Activated CD4-positive, alpha-beta T cell treated with anti-CD3 and anti-CD28 coated beads for 36 hours (primary cell): ENCODE data around the gene CORO1C. TPM values are rescaled to one million over a fixed set of nuclear protein-coding genes. Genes with fewer than 3 reads are reported as not detected.
A peak's percentile ranks its signal among the peaks of the same experiment; 100 is the strongest.

Experiments used
- ATAC-seq: fragments of 200-7000 bp; cut with Tn5 transposase; one replicate; pipeline ENCODE4 v1.10.0; 2021; ENCODE audit warnings: mild to moderate bottlenecking, moderate library complexity
- CTCF ChIA-PET: fragments of 350-600 bp; sonication (Branson Sonifier 250); formaldehyde crosslinking; loops from one replicate; lab custom pipeline; 2021; ENCODE audit warnings: antibody characterized with exemption; lab: Charles Lee
- POLR2A ChIA-PET: fragments of 350-600 bp; sonication (Branson Sonifier 250); formaldehyde crosslinking; loops from one replicate; lab custom pipeline; 2021; ENCODE audit warnings: antibody characterized with exemption, inconsistent platforms; lab: Charles Lee
- DNase-seq: peaks from one replicate; pipeline ENCODE4 v3.0.0-alpha.2; 2020
- H3K27ac Mint-ChIP-seq: one replicate; pipeline ENCODE4 v1.8.0; 2021; ENCODE audit warnings: mixed read lengths
- H3K27me3 Mint-ChIP-seq: one replicate; pipeline ENCODE4 v1.8.0; 2021; ENCODE audit warnings: mixed read lengths
- H3K36me3 Mint-ChIP-seq: one replicate; pipeline ENCODE4 v1.8.0; 2021; ENCODE audit warnings: low read depth, mixed read lengths
- H3K4me1 Mint-ChIP-seq: one replicate; pipeline ENCODE4 v1.8.0; 2021; ENCODE audit warnings: mixed read lengths
- H3K4me3 Mint-ChIP-seq: one replicate; pipeline ENCODE4 v1.8.0; 2021; ENCODE audit warnings: mild to moderate bottlenecking, moderate library complexity, mixed read lengths
- H3K9me3 Mint-ChIP-seq: one replicate; pipeline ENCODE4 v1.8.0; 2021; ENCODE audit warnings: low read depth, mixed read lengths
- intact Hi-C, 2 experiments: fragments of 100-400 bp; cut with DNase I in 1 of 2; cut with micrococcal nuclease in 1 of 2; formaldehyde crosslinking; loops; one replicate each; pipeline versions ENCODE4 v1.14.2 to v1.15.1; 2022 to 2024; cut with DNase I, micrococcal nuclease
- total RNA-seq, 2 experiments: library from RNA; stranded (reverse); gene quantifications; one replicate each; pipeline ENCODE4 v1.2.3, GENCODE V29; 2021

CORO1C gene
- total RNA-seq, 2 experiments from 2014 or later: 83.5 to 90.8 TPM

DNA sequence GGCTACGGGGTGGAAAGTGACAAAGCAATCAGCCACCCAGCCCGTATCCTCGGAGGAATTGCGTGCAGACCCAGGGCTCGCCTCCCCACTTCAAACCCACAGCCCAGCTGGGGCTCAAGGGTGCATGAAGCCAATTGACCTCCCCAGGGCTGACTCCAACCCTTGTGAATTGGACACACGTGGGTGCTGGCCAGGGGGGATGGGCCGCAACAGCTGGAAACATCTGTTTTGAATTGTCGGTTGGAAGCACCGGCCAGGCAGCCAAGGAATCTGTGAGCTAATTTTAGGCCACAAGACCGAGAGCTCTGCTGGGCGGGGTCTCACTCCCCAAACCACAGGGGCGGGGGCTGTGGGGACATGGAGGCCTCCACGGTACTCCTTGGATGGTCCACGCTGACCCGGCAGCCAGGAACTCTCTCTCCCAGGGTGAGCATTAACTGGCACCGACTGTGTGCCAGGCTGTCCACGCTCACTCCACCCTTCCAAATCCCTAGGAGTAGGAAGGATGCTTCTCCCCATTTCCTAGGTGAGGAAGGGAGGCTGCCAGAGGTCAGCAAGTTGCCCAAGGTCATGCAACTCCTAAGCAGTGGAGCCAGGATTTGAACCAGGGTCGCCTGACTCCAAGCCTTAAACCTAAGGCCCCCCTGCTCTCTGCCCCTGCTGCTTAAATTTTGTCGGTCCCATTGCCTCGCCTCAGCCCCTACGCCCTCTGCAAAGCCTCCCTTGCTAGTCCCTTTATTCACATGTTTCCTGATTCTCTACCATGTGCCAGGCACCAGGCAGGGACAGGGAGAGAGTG, 121.6 kb downstream of the CORO1C start:
- ChIA-PET CTCF (interaction anchor here (0.7 to 1.7 kb wide), 2 partner anchors 8 to 40 kb away, joined by 4 to 8 read pairs; no protein-coding TSS in a partner anchor), POLR2A (no interaction called here)
- H3K9me3 Mint-ChIP-seq: no peaks in the 10 kb centered on the region
- no peaks in the 10 kb centered on the region for H3K36me3 Mint-ChIP-seq
- peaks cover 10% of the 10 kb centered on the region for H3K4me1 Mint-ChIP-seq
- ATAC-seq: no peak
- no peak overlapping the region for H3K4me3 Mint-ChIP-seq
- no peak for DNase-seq
- intact Hi-C loops: loop anchor here in 1 of 2 experiments (10.0 kb wide), 1 partner anchor 845 kb away; the partner anchor contains the start of gene PRDM4
- no peaks in the 10 kb centered on the region for H3K27me3 Mint-ChIP-seq
- H3K27ac Mint-ChIP-seq: no peak overlapping the region

DNA sequence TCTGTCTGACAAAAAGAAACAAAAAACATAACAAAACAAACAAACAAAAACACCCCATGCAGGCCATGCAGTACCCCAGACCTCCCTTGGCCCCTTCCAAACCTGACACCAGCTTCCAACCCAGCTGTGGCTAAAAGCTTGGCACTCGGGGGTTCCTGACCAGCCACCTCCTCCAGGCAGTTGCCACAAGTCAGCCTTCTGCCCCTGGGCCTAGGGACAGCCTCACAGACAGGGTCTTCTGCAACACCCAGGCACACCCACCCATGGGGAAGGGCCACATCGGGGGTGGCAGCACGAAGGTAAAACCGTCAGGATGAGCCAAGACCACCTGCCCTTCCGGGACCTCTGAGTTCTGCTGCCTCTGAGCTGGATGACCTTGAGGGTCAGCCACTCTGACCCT, 122.7 kb downstream of the CORO1C start:
- Mint-ChIP-seq H3K27ac (no peak overlapping the region), H3K9me3 (no peaks in the 10 kb centered on the region), H3K36me3 (no peaks in the 10 kb centered on the region), H3K4me3 (no peak overlapping the region), H3K4me1 (peaks cover 10% of the 10 kb centered on the region), H3K27me3 (no peaks in the 10 kb centered on the region)
- intact Hi-C loops: no loop called here
- ATAC-seq (no peak), DNase-seq (no peak)
- ChIA-PET POLR2A (no interaction called here), CTCF (interaction anchor here (1.7 kb wide), 1 partner anchor 9 kb away, joined by 8 read pairs; no protein-coding TSS in a partner anchor)

DNA sequence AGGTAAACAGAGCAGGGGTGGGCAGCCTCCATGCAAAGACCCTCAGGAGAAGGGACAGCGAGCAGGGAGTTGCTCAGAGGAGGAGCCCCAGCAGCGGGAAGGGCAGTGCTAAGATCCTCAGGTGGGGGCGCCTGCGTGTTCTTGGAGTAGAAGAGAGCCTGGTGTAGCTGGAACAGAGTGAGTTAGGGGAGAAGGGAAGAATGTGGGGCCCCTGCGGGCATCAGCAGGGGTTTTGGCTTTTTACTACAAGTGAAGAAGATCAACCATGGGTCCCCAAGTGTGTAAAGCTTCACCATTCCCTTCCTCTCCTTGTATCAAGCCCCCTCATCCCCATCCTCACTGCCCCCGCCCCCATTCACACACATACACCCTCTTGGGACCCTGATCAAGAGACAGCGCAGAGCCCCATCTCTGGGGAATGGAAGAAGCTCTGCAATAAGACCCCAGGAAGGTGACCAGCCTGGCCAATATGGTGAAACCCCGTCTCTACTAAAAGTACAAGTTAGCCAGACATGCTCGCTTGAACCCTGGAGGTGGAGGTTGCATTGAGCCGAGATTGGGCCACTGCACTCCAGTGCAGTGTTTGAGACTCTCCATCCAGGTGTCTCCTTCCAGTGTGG, 123.2 kb downstream of the CORO1C start:
- Mint-ChIP-seq H3K4me1 (peaks cover 10% of the 10 kb centered on the region), H3K9me3 (no peaks in the 10 kb centered on the region), H3K27me3 (no peaks in the 10 kb centered on the region), H3K4me3 (no peak overlapping the region), H3K36me3 (no peaks in the 10 kb centered on the region), H3K27ac (no peak overlapping the region)
- DNase-seq: no peak
- ATAC-seq: no peak
- CTCF ChIA-PET: no interaction called here
- intact Hi-C loops: no loop called here
- POLR2A ChIA-PET: no interaction called here

DNA sequence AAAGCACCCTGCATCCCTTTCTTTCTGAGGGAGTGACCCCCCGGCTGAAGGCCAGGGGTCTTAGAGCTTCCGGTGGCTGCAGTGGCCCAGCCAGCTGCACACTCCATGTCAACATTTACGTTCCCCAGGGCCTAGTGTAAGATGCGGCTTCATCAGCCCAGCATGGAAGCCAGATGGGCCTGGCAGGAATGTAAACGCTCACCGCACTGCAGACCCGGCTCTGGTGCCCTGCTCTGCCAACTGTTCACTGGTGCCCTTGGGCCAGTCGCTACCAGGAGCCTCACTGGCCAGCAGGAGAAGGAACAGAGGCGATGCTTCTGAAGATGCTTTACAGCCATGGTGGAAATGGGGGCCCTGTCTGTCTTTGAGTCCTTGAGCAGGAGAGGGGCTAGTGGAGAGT, 124.8 kb downstream of the CORO1C start:
- POLR2A ChIA-PET: no interaction called here
- no peak for DNase-seq
- no peak for ATAC-seq
- no peaks in the 10 kb centered on the region for H3K9me3 Mint-ChIP-seq
- peaks cover under 1% of the 10 kb centered on the region for H3K4me1 Mint-ChIP-seq
- H3K4me3 Mint-ChIP-seq: no peak overlapping the region
- H3K27me3 Mint-ChIP-seq: no peaks in the 10 kb centered on the region
- intact Hi-C loops: no loop called here
- H3K36me3 Mint-ChIP-seq: no peaks in the 10 kb centered on the region
- CTCF ChIA-PET: no interaction called here
- H3K27ac Mint-ChIP-seq: no peak overlapping the region

DNA sequence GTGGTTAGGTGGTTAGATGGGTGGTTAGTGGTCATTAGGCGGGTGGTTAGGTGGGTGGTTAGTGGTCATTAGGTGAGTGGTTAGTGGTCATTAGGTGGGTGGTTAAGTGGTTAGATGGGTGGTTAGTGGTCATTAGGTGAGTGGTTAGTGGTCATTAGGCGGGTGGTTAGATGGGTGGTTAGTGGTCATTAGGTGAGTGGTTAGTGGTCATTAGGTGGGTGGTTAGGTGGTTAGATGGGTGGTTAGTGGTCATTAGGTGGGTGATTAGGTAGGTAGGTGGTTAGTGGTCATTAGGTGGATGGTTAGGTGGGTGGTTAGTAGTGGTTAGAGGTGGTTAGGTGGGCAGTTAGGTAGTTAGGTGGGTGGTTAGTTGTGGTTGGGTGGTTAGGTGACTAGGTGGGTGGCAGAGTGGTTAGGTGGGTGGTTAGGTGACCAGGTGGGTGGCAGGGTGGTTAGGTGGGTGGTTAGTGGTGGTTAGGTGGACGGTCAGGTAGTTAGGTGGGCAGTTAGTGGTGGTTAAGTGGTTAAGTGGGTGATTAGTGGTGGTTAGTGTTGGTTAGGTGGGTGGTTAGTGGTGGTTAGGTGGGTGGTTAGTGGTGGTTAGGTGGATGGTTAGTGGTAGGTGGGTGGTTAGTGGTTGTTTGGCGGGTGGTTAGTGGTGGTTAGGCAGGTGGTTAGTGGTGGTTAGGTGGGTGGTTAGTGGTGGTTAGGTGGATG, 125.5 kb downstream of the CORO1C start:
- Mint-ChIP-seq H3K36me3 (no peaks in the 10 kb centered on the region), H3K4me1 (no peaks in the 10 kb centered on the region), H3K4me3 (peak overlapping the region; percentile 38), H3K27me3 (no peaks in the 10 kb centered on the region), H3K27ac (no peak overlapping the region), H3K9me3 (no peaks in the 10 kb centered on the region)
- ChIA-PET POLR2A (no interaction called here), CTCF (no interaction called here)
- intact Hi-C loops: no loop called here
- DNase-seq (no peak), ATAC-seq (no peak)

DNA sequence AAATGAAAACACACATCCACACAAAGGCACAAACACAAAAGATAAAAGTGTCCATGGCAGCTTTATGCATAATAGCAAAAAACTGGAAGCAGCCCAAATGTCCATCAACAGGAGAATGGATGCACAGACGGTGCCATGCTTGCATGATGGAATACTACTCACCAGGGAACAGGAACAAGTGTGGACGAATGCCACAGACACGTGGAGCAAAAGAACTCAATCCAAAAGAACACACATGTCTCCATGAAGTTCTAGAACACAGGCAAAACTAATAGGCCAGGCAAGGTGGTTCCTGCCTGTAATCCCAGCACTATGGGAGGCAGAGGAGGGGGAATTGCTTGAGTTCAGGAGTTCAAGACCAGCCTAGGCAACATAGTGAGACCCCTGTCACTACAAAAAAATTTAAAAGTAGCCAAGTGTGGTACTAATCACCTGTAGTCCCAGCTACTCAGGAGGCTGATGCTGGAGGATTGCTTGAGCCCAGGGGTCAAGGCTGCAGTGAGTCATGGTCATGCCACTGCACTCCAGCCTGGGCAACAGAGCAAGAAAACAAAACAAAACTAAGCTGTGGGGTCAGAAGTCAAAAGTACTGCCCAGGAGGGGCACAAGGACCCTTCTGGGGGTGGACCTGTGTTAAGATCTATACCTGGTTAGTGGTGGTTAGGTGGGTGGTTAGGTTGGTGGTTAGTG, 126.2 kb downstream of the CORO1C start:
- Mint-ChIP-seq H3K36me3 (no peaks in the 10 kb centered on the region), H3K4me1 (no peaks in the 10 kb centered on the region), H3K27me3 (no peaks in the 10 kb centered on the region), H3K4me3 (peak overlapping the region; percentile 38), H3K27ac (no peak overlapping the region), H3K9me3 (no peaks in the 10 kb centered on the region)
- ChIA-PET POLR2A (no interaction called here), CTCF (interaction anchor here (2.0 kb wide), 1 partner anchor 13 kb away, joined by 13 read pairs; no protein-coding TSS in a partner anchor)
- intact Hi-C loops: no loop called here
- DNase-seq (no peak), ATAC-seq (peak; percentile 33)

DNA sequence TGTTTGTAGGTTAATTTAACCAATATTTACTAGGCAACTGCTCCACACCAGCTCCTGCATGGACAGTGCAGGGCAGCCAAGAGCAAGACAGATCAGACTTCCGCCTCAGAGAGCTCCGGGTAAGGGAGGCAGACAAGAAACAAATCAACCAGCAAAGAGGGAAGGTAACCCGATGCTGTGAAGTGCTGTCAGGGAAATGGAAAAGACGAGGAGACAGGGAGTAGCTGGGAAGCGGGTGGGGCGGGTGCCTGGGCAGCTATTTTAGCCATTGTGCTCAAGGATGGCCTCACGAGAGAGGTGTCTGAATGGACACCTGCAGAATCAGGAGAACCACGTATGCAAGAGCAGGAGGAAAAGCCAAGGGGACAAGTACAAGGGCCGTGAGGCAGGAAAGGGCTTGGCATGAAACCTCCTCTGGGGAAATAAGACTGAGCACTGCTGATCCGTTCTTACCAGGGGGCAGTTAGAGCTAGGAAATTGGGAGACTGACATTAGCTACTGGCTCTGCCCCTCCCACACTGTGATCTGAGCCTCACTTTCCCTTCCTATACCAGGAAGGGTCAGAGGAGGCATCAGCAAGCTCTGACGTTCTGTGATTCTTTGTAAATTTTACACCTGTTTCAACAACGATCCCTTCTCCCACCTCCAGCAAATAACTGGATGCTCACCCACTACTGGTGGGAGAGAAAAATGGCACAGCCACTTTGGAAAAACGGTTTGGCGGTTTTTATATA, 126.9 kb downstream of the CORO1C start:
- POLR2A ChIA-PET: no interaction called here
- H3K36me3 Mint-ChIP-seq: no peaks in the 10 kb centered on the region
- H3K27me3 Mint-ChIP-seq: no peaks in the 10 kb centered on the region
- CTCF ChIA-PET: interaction anchor here (0.5 to 2.0 kb wide), 3 partner anchors 11 to 60 kb away, joined by 3 to 13 read pairs (median 3); no protein-coding TSS in a partner anchor
- ATAC-seq (no peak), DNase-seq (no peak)
- intact Hi-C loops: no loop called here
- no peaks in the 10 kb centered on the region for H3K4me1 Mint-ChIP-seq
- H3K9me3 Mint-ChIP-seq: no peaks in the 10 kb centered on the region
- no peak overlapping the region for H3K27ac Mint-ChIP-seq
- H3K4me3 Mint-ChIP-seq: no peak overlapping the region

DNA sequence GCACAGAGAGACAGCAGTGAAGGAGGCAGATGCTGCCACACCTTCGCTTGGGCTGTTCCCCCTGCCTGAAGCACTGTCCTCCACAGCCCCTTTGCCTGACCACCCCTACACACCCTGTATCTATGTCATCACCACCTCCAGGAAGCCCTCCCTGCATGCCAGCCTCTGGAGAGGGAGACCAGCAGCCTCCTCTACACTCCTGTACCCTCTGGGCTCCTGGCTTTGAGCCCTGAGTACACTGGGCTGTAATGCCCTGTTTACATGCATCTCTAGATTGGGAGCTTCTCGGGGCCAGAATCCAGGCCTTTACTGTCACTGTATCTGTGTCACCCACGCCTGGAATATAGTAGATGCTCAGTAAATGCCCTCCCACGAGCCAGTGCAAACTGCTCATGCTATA, 127.6 kb downstream of the CORO1C start:
- CTCF ChIA-PET: interaction anchor here (2.0 kb wide), 1 partner anchor 14 kb away, joined by 13 read pairs; no protein-coding TSS in a partner anchor
- Mint-ChIP-seq H3K27me3 (no peaks in the 10 kb centered on the region), H3K36me3 (no peaks in the 10 kb centered on the region)

DNA sequence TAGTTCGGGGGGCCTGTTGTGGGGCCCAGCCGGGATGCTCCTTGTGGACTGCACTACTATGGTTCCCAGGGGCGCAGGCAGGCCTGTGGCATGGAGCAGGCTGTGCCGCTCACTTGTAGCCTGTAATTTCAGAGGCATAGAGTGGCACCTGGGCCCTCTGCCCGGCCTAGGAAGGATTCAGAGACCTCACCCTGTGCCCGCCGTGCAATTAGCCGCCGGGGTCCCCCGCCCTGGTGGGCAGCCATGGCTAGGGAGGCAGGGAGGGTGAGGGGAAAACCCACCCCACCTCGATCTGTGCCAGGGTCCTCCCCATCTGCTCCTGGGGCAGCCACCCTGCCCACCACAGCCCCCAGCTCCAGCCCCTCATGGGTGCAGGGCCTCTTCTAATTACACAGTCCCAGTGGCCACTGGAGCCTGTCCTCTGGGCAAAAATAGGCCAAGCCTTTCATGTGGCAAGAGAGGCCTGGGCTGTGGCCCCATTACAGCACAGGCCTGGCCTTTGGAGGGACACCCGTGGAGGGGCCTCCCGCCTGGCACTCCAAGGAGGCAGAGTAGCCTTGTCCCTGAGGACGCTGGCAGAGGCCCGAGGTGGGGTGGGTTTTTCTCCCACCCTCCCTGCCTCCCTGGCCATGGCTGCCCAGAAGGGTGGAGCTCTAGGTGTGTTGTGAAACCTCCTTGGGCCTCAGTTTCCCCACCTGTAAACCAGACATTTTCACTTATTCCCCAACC, 128.2 kb downstream of the CORO1C start:
- H3K4me1 Mint-ChIP-seq: no peaks in the 10 kb centered on the region
- H3K27me3 Mint-ChIP-seq: no peaks in the 10 kb centered on the region
- no peak for DNase-seq
- no peak overlapping the region for H3K4me3 Mint-ChIP-seq
- intact Hi-C loops: no loop called here
- POLR2A ChIA-PET: no interaction called here
- no peaks in the 10 kb centered on the region for H3K36me3 Mint-ChIP-seq
- H3K9me3 Mint-ChIP-seq: no peaks in the 10 kb centered on the region
- no peak for ATAC-seq
- CTCF ChIA-PET: interaction anchor here (2.0 kb wide), 1 partner anchor 15 kb away, joined by 13 read pairs; no protein-coding TSS in a partner anchor
- H3K27ac Mint-ChIP-seq: no peak overlapping the region

More for the DNA sequence above, 127.6 kb downstream of the CORO1C start:
- POLR2A ChIA-PET: no interaction called here
- Mint-ChIP-seq H3K27ac (no peak overlapping the region), H3K9me3 (no peaks in the 10 kb centered on the region), H3K4me1 (no peaks in the 10 kb centered on the region), H3K4me3 (no peak overlapping the region)
- no peak for DNase-seq
- intact Hi-C loops: no loop called here
- no peak for ATAC-seq

DNA sequence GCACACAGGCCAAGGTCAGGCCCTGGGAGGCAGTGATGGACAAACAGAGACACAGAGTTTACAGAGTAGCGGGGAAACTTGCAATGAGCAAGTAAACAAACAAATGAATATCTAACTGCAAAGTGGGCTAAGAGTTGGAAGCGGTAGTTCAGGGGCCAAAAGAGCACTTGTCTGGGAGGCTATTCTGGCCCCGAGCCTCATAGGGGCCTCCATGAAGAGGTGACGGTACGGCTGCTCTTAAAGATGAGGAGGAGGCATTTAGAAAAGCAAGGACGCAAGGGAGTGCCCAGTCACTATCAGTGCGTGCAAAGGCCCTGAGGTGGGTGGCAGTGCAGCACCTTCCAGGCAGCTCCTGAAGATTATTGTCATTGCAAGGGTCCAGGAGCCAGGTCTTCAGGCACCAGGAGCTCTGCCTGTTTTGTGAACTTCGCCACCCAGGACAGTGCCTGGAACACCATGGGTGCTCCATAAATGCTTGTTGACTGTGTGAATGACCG, 129.1 kb downstream of the CORO1C start:
- ChIA-PET POLR2A (no interaction called here), CTCF (no interaction called here)
- DNase-seq: no peak
- no peak for ATAC-seq
- no peaks in the 10 kb centered on the region for H3K36me3 Mint-ChIP-seq
- H3K4me1 Mint-ChIP-seq: no peaks in the 10 kb centered on the region
- intact Hi-C loops: no loop called here
- H3K4me3 Mint-ChIP-seq: no peak overlapping the region
- H3K27ac Mint-ChIP-seq: no peak overlapping the region
- H3K9me3 Mint-ChIP-seq: no peaks in the 10 kb centered on the region
- H3K27me3 Mint-ChIP-seq: no peaks in the 10 kb centered on the region
